Endothelial cell of umbilical vein (primary cell): ENCODE data around the gene LIPH.

Experiments
- CTCF ChIP-seq, 2 donors: IDR thresholded peaks; 1 replicate in 1 of 2; 2 replicates in 1 of 2; pipeline ENCODE4 v1.5.1; 2011; ENCODE audit warnings: low read length in 2 of 2, mild to moderate bottlenecking in 2 of 2, moderate library complexity in 2 of 2, control low read depth in 1 of 2, inconsistent platforms in 1 of 2, low read depth in 1 of 2; ENCODE audit not compliant: insufficient read depth in 1 of 2; ENCODE audit errors: extremely low read depth in 1 of 2
- EZH2 ChIP-seq: IDR thresholded peaks from 2 replicates; pipeline ENCODE4 v1.6.1; 2012; ENCODE audit warnings: borderline replicate concordance, low read depth, mild to moderate bottlenecking, moderate library complexity, low read length, inconsistent platforms; ENCODE audit not compliant: severe bottlenecking
- FOS ChIP-seq: IDR thresholded peaks from 2 replicates; pipeline ENCODE4 v1.6.1; 2011; ENCODE audit warnings: mild to moderate bottlenecking, low read length, moderate library complexity, borderline replicate concordance; ENCODE audit not compliant: insufficient read depth
- JUN ChIP-seq: IDR thresholded peaks from 2 replicates; pipeline ENCODE4 v1.6.1; 2011; ENCODE audit warnings: borderline replicate concordance, low read depth; ENCODE audit not compliant: insufficient read length, insufficient read depth
- MAX ChIP-seq: IDR thresholded peaks from 2 replicates; pipeline ENCODE4 v1.6.1; 2011; ENCODE audit not compliant: insufficient read depth, insufficient read length
- MYC ChIP-seq: IDR thresholded peaks from one replicate; pipeline ENCODE4 v1.6.1; 2011; ENCODE audit warnings: mild to moderate bottlenecking, low read depth, low read length
- POLR2A ChIP-seq: IDR thresholded peaks from 2 replicates; pipeline ENCODE4 v1.6.1; 2012; ENCODE audit warnings: low read depth, mild to moderate bottlenecking, control low read depth, low read length
- POLR2AphosphoS5 ChIP-seq: IDR thresholded peaks from 2 replicates; pipeline ENCODE4 v1.6.1; 2012; ENCODE audit warnings: low read depth, mild to moderate bottlenecking, control low read depth, low read length, moderate library complexity; ENCODE audit not compliant: insufficient read depth

- no peak for TF ChIP-seq CTCF (IDR thresholded peaks at IDR 0.05; ENCODE audit: extremely low read depth in 1 of 2, insufficient read depth in 1 of 2, low read depth in 1 of 2, low read length in 2 of 2)
- TF ChIP-seq POLR2AphosphoS5, result no peak
- TF ChIP-seq MAX, result no peak
- no peak for TF ChIP-seq POLR2A
- TF ChIP-seq EZH2, result no peak
- TF ChIP-seq JUN, result no peak
- TF ChIP-seq MYC, result no peak
- TF ChIP-seq FOS, result no peak
Measured at GRCh38 chr3:185457376-185457775, 95.0 kb downstream of the LIPH start.
